HEK293 (cell line): Measurements from ENCODE around the gene METTL5.
"Not testable (repeated sequence)": the region's sequence is repeated elsewhere in the genome, so short reads cannot be mapped to it uniquely, and the experiment has no call there.

Experiments
- CTCF ChIA-PET: fragments of 350-600 bp; formaldehyde crosslinking; extraction: SDS; loops from one replicate; lab custom pipeline; 2021; ENCODE audit warnings: antibody characterized with exemption; lab: Yijun Ruan, JAX
- POLR2A ChIA-PET: fragments of 300-600 bp; formaldehyde crosslinking; extraction: SDS; loops from one replicate; lab custom pipeline; 2020; ENCODE audit warnings: antibody characterized with exemption, inconsistent platforms; lab: Yijun Ruan, JAX
- H3K27ac ChIP-seq: fragments of 200-500 bp; sonication (Bioruptor generic); 2 replicates; pipeline ENCODE4 v1.5.1; 2014; ENCODE audit warnings: low read depth, low read length, control low read depth, inconsistent platforms; ENCODE audit errors: extremely low read depth
- H3K36me3 ChIP-seq, 2 experiments: fragments of 200-500 bp in 1 of 2; sonication (Bioruptor generic) in 1 of 2; 1 replicate in 1 of 2; 2 replicates in 1 of 2; pipeline ENCODE4 v1.5.1; 2014 to 2017; ENCODE audit warnings: inconsistent platforms in 2 of 2, low read length in 2 of 2; ENCODE audit not compliant: control insufficient read depth in 2 of 2, insufficient read depth in 1 of 2
- H3K4me1 ChIP-seq: fragments of 200-500 bp; sonication (Bioruptor generic); 2 replicates; pipeline ENCODE4 v1.5.1; 2014; ENCODE audit warnings: mild to moderate bottlenecking, low read length, inconsistent platforms; ENCODE audit not compliant: control insufficient read depth, insufficient read depth
- H3K4me3 ChIP-seq: 2 replicates; pipeline ENCODE4 v1.5.1; 2011; ENCODE audit warnings: low read depth, mild to moderate bottlenecking, control low read depth, low read length, moderate library complexity
- H3K9me3 ChIP-seq: fragments of 200-500 bp; sonication (Bioruptor generic); 2 replicates; pipeline ENCODE4 v1.5.1; 2014; ENCODE audit warnings: low read depth, low read length, inconsistent platforms; ENCODE audit not compliant: control insufficient read depth, insufficient read depth
- EGR2 ChIP-seq: fragments of 450-650 bp; formaldehyde crosslinking; IDR thresholded peaks from 2 replicates; pipeline ENCODE4 v1.5.1; 2016; ENCODE audit warnings: low read depth, missing biosample characterization, missing genetic modification characterization
- HOXD13 ChIP-seq: sonication (generic); formaldehyde crosslinking; IDR thresholded peaks from 2 replicates; pipeline ENCODE4 v1.8.0; 2022; ENCODE audit warnings: missing genetic modification reagents, borderline replicate concordance
- KLF17 ChIP-seq: fragments of 450-650 bp; formaldehyde crosslinking; IDR thresholded peaks from 2 replicates; pipeline ENCODE4 v1.5.1; 2016; ENCODE audit warnings: missing biosample characterization, missing genetic modification characterization
- KLF7 ChIP-seq: fragments of 450-650 bp; formaldehyde crosslinking; IDR thresholded peaks from 2 replicates; pipeline ENCODE4 v1.5.1; 2016; ENCODE audit warnings: missing biosample characterization, missing genetic modification characterization, borderline replicate concordance
- KLF9 ChIP-seq: fragments of 450-650 bp; formaldehyde crosslinking; IDR thresholded peaks from 2 replicates; pipeline ENCODE4 v1.5.1; 2016; ENCODE audit warnings: missing biosample characterization, missing genetic modification characterization, low read depth
- MZF1 ChIP-seq: fragments of 450-650 bp; formaldehyde crosslinking; IDR thresholded peaks from 2 replicates; pipeline ENCODE4 v1.5.1; 2017; ENCODE audit warnings: missing biosample characterization, missing genetic modification characterization, borderline replicate concordance
- PATZ1 ChIP-seq: fragments of 450-650 bp; formaldehyde crosslinking; IDR thresholded peaks from 2 replicates; pipeline ENCODE4 v1.5.1; 2016; ENCODE audit warnings: missing biosample characterization, missing genetic modification characterization
- TRIM28 ChIP-seq: IDR thresholded peaks from 2 replicates; pipeline ENCODE4 v1.6.1; 2011; ENCODE audit warnings: low read length, control low read depth, borderline replicate concordance
- ZNF114 ChIP-seq: fragments of 450-650 bp; formaldehyde crosslinking; IDR thresholded peaks from 2 replicates; pipeline ENCODE4 v1.5.0; 2017; ENCODE audit warnings: missing biosample characterization, missing genetic modification characterization
- ZNF148 ChIP-seq: fragments of 450-650 bp; formaldehyde crosslinking; IDR thresholded peaks from 2 replicates; pipeline ENCODE4 v1.5.0; 2017; ENCODE audit warnings: missing biosample characterization, missing genetic modification characterization, borderline replicate concordance
- ZNF214 ChIP-seq: fragments of 450-650 bp; formaldehyde crosslinking; IDR thresholded peaks from 2 replicates; pipeline ENCODE4 v1.5.1; 2017; ENCODE audit warnings: missing biosample characterization, mild to moderate bottlenecking, missing genetic modification characterization, borderline replicate concordance
- ZNF223 ChIP-seq: fragments of 450-650 bp; formaldehyde crosslinking; IDR thresholded peaks from 2 replicates; pipeline ENCODE4 v1.5.1; 2016; ENCODE audit warnings: missing biosample characterization, missing genetic modification characterization
- ZNF23 ChIP-seq: fragments of 450-650 bp; formaldehyde crosslinking; IDR thresholded peaks from 2 replicates; pipeline ENCODE4 v1.5.1; 2016; ENCODE audit warnings: missing biosample characterization, missing genetic modification characterization, borderline replicate concordance
- ZNF280C ChIP-seq: fragments of 450-650 bp; formaldehyde crosslinking; IDR thresholded peaks from 2 replicates; pipeline ENCODE4 v1.5.1; 2016; ENCODE audit warnings: missing biosample characterization, missing genetic modification characterization
- ZNF362 ChIP-seq: fragments of 450-650 bp; formaldehyde crosslinking; IDR thresholded peaks from 2 replicates; pipeline ENCODE4 v1.5.1; 2016; ENCODE audit warnings: missing biosample characterization, missing genetic modification characterization
- ZNF473 ChIP-seq: fragments of 450-650 bp; formaldehyde crosslinking; IDR thresholded peaks from 2 replicates; pipeline ENCODE4 v1.5.1; 2017; ENCODE audit warnings: missing biosample characterization, missing genetic modification characterization
- ZNF530 ChIP-seq: fragments of 450-650 bp; formaldehyde crosslinking; IDR thresholded peaks from 2 replicates; pipeline ENCODE4 v1.5.1; 2016; ENCODE audit warnings: low read depth, missing biosample characterization, missing genetic modification characterization
- ZNF664 ChIP-seq: fragments of 450-650 bp; formaldehyde crosslinking; IDR thresholded peaks from 2 replicates; pipeline ENCODE4 v1.5.1; 2016; ENCODE audit warnings: missing biosample characterization, missing genetic modification characterization
- ZNF670 ChIP-seq: fragments of 450-650 bp; formaldehyde crosslinking; IDR thresholded peaks from 2 replicates; pipeline ENCODE4 v1.5.1; 2016; ENCODE audit warnings: missing biosample characterization, missing genetic modification characterization, low read depth
- ZSCAN16 ChIP-seq: fragments of 450-650 bp; formaldehyde crosslinking; IDR thresholded peaks from 2 replicates; pipeline ENCODE4 v1.5.1; 2016; ENCODE audit warnings: missing biosample characterization, missing genetic modification characterization
- ZSCAN4 ChIP-seq: fragments of 450-650 bp; formaldehyde crosslinking; IDR thresholded peaks from 2 replicates; pipeline ENCODE4 v1.5.1; 2017; ENCODE audit warnings: missing biosample characterization, missing genetic modification characterization

Gene METTL5

GRCh38 chr2:169849710-169850109 is 25.0 kb upstream of the METTL5 start (continued):
- TF ChIP-seq ZNF362 (tag by site-specific recombination), result no peak
- no peak for TF ChIP-seq ZNF670
- no peak for TF ChIP-seq ZNF473 (tag by site-specific recombination)
- TF ChIP-seq ZNF664, result no peak
- TF ChIP-seq ZNF23 (tag by site-specific recombination), result no peak
- TF ChIP-seq KLF9, result no peak
- TF ChIP-seq ZSCAN4 (tag by site-specific recombination), result no peak
- no peak for TF ChIP-seq TRIM28
- TF ChIP-seq ZSCAN16 (tag by site-specific recombination), result no peak
- TF ChIP-seq PATZ1, result no peak
- no peak for TF ChIP-seq KLF7
- TF ChIP-seq ZNF280C (tag by site-specific recombination), result no peak

GRCh38 chr2:169848959-169849693 is 24.4 kb upstream of the METTL5 start:
- H3K36me3 ChIP-seq, POLR2A ChIA-PET, H3K27ac ChIP-seq, H3K4me3 ChIP-seq, H3K9me3 ChIP-seq: not testable (repeated sequence)
- H3K4me1 ChIP-seq, result peaks cover 11% of the 10 kb centered on the region
- CTCF ChIA-PET, result interaction anchor here (0.7 to 1.1 kb wide), 3 partner anchors 8 to 1080 kb away, joined by 3 read pairs; partner anchors contain the start of gene GORASP2

- no peaks in the 10 kb centered on the region for H3K9me3 ChIP-seq
- H3K36me3 ChIP-seq, result peaks cover 3 to 8% of the 10 kb centered on the region in 2 experiments; a peak in 2 of 3 replicates
- no peak overlapping the region for H3K4me3 ChIP-seq
- ChIA-PET POLR2A (interaction anchor here (1.3 to 1.4 kb wide), 2 partner anchors 17 to 18 kb away, joined by 3 to 4 read pairs; partner anchors contain the start of gene UBR3), CTCF (no interaction called here)
- H3K4me1 ChIP-seq, result peaks cover 11% of the 10 kb centered on the region
- H3K27ac ChIP-seq, result no peak overlapping the region
- TF ChIP-seq EGR2 (tag by site-specific recombination), result no peak
- no peak for TF ChIP-seq KLF17
- TF ChIP-seq ZNF362 (tag by site-specific recombination), result no peak
- no peak for TF ChIP-seq ZNF114 (tag by site-specific recombination)
- TF ChIP-seq HOXD13 (CRISPR knock-in tag), result no peak
- TF ChIP-seq MZF1 (tag by site-specific recombination), result no peak
- TF ChIP-seq ZNF214 (tag by site-specific recombination), result no peak
- TF ChIP-seq ZNF223 (tag by site-specific recombination), result no peak
- TF ChIP-seq KLF9, result no peak
- TF ChIP-seq ZNF148 (tag by site-specific recombination), result no peak
- no peak for TF ChIP-seq ZNF530
Measured at GRCh38 chr2:169845016-169845415, 20.3 kb upstream of the METTL5 start.
